Measurements from ENCODE around the gene STK11IP.

DNA sequence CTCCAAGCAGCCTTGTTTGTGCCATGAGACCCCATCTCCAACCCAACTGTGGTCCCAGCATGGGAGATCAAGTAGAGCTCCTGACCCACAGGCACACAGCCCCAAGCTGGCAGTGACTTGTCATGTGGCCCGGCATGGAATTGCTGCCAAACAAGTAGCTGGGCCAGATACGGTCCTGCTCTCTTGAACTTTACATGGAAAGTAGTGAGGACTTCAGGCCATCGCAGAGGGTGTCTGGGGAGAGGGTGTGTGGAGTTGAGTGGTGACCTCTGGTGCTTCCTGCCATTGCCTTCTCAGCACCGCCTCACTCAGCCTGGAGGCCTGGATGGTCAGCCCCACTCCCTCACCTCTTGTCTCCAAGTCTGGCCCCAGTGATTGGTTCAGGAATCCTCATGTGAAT lies 18.9 kb downstream of the STK11IP start:
- TF ChIP-seq, protein P1, sequence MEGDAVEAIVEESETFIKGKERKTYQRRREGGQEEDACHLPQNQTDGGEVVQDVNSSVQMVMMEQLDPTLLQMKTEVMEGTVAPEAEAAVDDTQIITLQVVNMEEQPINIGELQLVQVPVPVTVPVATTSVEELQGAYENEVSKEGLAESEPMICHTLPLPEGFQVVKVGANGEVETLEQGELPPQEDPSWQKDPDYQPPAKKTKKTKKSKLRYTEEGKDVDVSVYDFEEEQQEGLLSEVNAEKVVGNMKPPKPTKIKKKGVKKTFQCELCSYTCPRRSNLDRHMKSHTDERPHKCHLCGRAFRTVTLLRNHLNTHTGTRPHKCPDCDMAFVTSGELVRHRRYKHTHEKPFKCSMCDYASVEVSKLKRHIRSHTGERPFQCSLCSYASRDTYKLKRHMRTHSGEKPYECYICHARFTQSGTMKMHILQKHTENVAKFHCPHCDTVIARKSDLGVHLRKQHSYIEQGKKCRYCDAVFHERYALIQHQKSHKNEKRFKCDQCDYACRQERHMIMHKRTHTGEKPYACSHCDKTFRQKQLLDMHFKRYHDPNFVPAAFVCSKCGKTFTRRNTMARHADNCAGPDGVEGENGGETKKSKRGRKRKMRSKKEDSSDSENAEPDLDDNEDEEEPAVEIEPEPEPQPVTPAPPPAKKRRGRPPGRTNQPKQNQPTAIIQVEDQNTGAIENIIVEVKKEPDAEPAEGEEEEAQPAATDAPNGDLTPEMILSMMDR (IDR thresholded peaks at IDR 0.05; ENCODE audit: low read length) = no peak
- TF ChIP-seq EZH2phosphoT487 (IDR thresholded peaks at IDR 0.05; ENCODE audit: low read length) (no peak), EZH2 (optimal IDR thresholded peaks at IDR 0.05; ENCODE audit: low read depth, low read length) (no peak)
